ENCODE results near the gene LARP4B. TPM values are rescaled to one million over a fixed set of nuclear protein-coding genes. Genes with fewer than 3 reads are reported as not detected.

The LARP4B gene
- polyA plus RNA-seq, 1 of the 3 experiments (the other 2 are of a cell fraction), result 23.3 TPM

GRCh38 chr10:814536-815302 lies 116.8 kb downstream of the LARP4B start (continued):
- TF ChIP-seq, protein P1, sequence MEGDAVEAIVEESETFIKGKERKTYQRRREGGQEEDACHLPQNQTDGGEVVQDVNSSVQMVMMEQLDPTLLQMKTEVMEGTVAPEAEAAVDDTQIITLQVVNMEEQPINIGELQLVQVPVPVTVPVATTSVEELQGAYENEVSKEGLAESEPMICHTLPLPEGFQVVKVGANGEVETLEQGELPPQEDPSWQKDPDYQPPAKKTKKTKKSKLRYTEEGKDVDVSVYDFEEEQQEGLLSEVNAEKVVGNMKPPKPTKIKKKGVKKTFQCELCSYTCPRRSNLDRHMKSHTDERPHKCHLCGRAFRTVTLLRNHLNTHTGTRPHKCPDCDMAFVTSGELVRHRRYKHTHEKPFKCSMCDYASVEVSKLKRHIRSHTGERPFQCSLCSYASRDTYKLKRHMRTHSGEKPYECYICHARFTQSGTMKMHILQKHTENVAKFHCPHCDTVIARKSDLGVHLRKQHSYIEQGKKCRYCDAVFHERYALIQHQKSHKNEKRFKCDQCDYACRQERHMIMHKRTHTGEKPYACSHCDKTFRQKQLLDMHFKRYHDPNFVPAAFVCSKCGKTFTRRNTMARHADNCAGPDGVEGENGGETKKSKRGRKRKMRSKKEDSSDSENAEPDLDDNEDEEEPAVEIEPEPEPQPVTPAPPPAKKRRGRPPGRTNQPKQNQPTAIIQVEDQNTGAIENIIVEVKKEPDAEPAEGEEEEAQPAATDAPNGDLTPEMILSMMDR (IDR thresholded peaks at IDR 0.05), result no peak
- TF ChIP-seq TAF1 (IDR thresholded peaks at IDR 0.05; ENCODE audit: borderline replicate concordance, low read depth, low read length) (no peak), EZH2phosphoT487 (IDR thresholded peaks at IDR 0.05; ENCODE audit: borderline replicate concordance, low read depth) (no peak), NRF1 (IDR thresholded peaks at IDR 0.05; ENCODE audit: low read depth, low read length) (no peak), POLR2AphosphoS5 (IDR thresholded peaks at IDR 0.05; ENCODE audit: low read depth, low read length) (no peak), ZBTB33 (IDR thresholded peaks at IDR 0.05; ENCODE audit: borderline replicate concordance, low read depth) (no peak), SIN3A (IDR thresholded peaks at IDR 0.05; ENCODE audit: borderline replicate concordance, low read depth, low read length) (no peak), SMC3 (IDR thresholded peaks at IDR 0.05; ENCODE audit: low read depth, low read length) (no peak), MEF2A (IDR thresholded peaks at IDR 0.05; ENCODE audit: borderline replicate concordance, low read depth) (no peak)

- CTCF ChIA-PET, result interaction anchor here (3.1 kb wide), 1 partner anchor 24 kb away, joined by 7 read pairs; no protein-coding TSS in a partner anchor
- H3K4me3 ChIP-seq (ENCODE audit: low read depth in 2 of 2, low read length in 1 of 2), result no peak overlapping the region
- no peak overlapping the region for H3K27ac ChIP-seq (ENCODE audit: low read depth in 2 of 2, low read length in 1 of 2)
- no peaks in the 10 kb centered on the region for H3K27me3 ChIP-seq (ENCODE audit: insufficient read depth)
- POLR2A ChIA-PET, result no interaction called here
- H2AFZ ChIP-seq (ENCODE audit: low read depth), result no peak overlapping the region
- no peaks in the 10 kb centered on the region; the same call in 1 of the 2 replicates for H3K79me2 ChIP-seq (ENCODE audit: insufficient read depth)
- no peak overlapping the region for H3K9ac ChIP-seq
- no peak overlapping the region for H3K4me2 ChIP-seq
- TF ChIP-seq TCF12 (IDR thresholded peaks at IDR 0.05), result no peak
- no peak for TF ChIP-seq EP300 (IDR thresholded peaks at IDR 0.05; ENCODE audit: borderline replicate concordance in 1 of 2, low read depth in 1 of 2, low read length in 1 of 2)
- no peak for TF ChIP-seq TEAD4 (IDR thresholded peaks at IDR 0.05; ENCODE audit: borderline replicate concordance, insufficient read depth)
- TF ChIP-seq JUND (IDR thresholded peaks at IDR 0.05), result no peak
- TF ChIP-seq, protein P2, sequence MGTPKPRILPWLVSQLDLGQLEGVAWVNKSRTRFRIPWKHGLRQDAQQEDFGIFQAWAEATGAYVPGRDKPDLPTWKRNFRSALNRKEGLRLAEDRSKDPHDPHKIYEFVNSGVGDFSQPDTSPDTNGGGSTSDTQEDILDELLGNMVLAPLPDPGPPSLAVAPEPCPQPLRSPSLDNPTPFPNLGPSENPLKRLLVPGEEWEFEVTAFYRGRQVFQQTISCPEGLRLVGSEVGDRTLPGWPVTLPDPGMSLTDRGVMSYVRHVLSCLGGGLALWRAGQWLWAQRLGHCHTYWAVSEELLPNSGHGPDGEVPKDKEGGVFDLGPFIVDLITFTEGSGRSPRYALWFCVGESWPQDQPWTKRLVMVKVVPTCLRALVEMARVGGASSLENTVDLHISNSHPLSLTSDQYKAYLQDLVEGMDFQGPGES (IDR thresholded peaks at IDR 0.05; ENCODE audit: low read depth, low read length), result no peak
- no peak for TF ChIP-seq FOXJ3 (CRISPR knock-in tag; IDR thresholded peaks at IDR 0.05)
- TF ChIP-seq, protein P1 (IDR thresholded peaks at IDR 0.05), result no peak
- TF ChIP-seq CHD2 (IDR thresholded peaks at IDR 0.05; ENCODE audit: low read length, partially characterized antibody), result no peak
- TF ChIP-seq RCOR1 (IDR thresholded peaks at IDR 0.05; ENCODE audit: low read length), result no peak
- no peak for TF ChIP-seq SMC3 (IDR thresholded peaks at IDR 0.05; ENCODE audit: low read depth, low read length)
- TF ChIP-seq NRF1 (IDR thresholded peaks at IDR 0.05; ENCODE audit: low read depth, low read length), result no peak
- no peak for TF ChIP-seq MEF2A (IDR thresholded peaks at IDR 0.05; ENCODE audit: borderline replicate concordance, low read depth)
- no peak for TF ChIP-seq ELF1 (IDR thresholded peaks at IDR 0.05)
- no peaks in the 10 kb centered on the region for H3K9me2 ChIP-seq
- DNase-seq, result no peak
- H3F3A ChIP-seq (replicated peaks; ENCODE audit: insufficient read depth), result peaks cover 5% of the 10 kb centered on the region
- no peaks in the 10 kb centered on the region for H3K9me3 ChIP-seq
- WGBS (ENCODE audit: low lambda C conversion rate), result 97% methylated on average over 6 of the region's 6 CpGs
- H3K4me1 ChIP-seq (ENCODE audit: control insufficient read depth in 1 of 2, insufficient read depth in 2 of 2, low read depth in 1 of 2, low read length in 1 of 2), result no peaks in the 10 kb centered on the region
- peaks cover 56 to 93% of the 10 kb centered on the region in 2 experiments for H3K36me3 ChIP-seq (replicated peaks in 1 of 2; ENCODE audit: control insufficient read depth in 1 of 2, insufficient read depth in 2 of 2, low read length in 1 of 2)
- no peaks in the 10 kb centered on the region for H4K20me1 ChIP-seq (ENCODE audit: insufficient read depth)
These were observed 118.2 kb downstream of the LARP4B start for GRCh38 chr10:813286-813685.
